H1 (cell line): Measurements from ENCODE around the gene CD244. TPM values are rescaled to one million over a fixed set of nuclear protein-coding genes. Genes with fewer than 3 reads are reported as not detected.

Experiments
- CTCF ChIA-PET: fragments of 300-600 bp; sonication (Branson Sonifier 250); formaldehyde crosslinking; loops from one replicate; lab custom pipeline; 2021; ENCODE audit not compliant: partially characterized antibody; lab: Charles Lee
- POLR2A ChIA-PET: fragments of 300-600 bp; sonication (Branson Sonifier 250); formaldehyde crosslinking; loops from one replicate; lab custom pipeline; 2021; ENCODE audit warnings: inconsistent platforms; ENCODE audit not compliant: partially characterized antibody; lab: Charles Lee
- DNase-seq, 2 experiments: peaks; one replicate each; pipeline versions ENCODE4 v3.0.0 to v3.0.0-alpha.2; 2010 to 2022; ENCODE audit warnings: low spot score in 2 of 2, low read depth in 1 of 2, mixed read lengths in 1 of 2
- FAIRE-seq: peaks from 2 replicates; lab custom pipeline; 2011; peaks lifted over from hg19 to GRCh38; lab: Jason Lieb, UNC
- H2AFZ ChIP-seq: 2 replicates; pipeline ENCODE4 v1.8.1; 2012; ENCODE audit warnings: low read length, inconsistent platforms
- H2AK5ac ChIP-seq: 2 replicates; pipeline ENCODE4 v1.6.1; 2013; ENCODE audit warnings: low read depth, low read length
- H2BK120ac ChIP-seq: replicated peaks from 2 replicates; pipeline ENCODE3; 2013; ENCODE audit warnings: low read depth, low read length, inconsistent platforms
- H2BK12ac ChIP-seq: 2 replicates; pipeline ENCODE4 v1.6.1; 2013; ENCODE audit warnings: low read depth, low read length
- H2BK15ac ChIP-seq: 2 replicates; pipeline ENCODE4 v1.6.1; 2013; ENCODE audit warnings: low read length
- H2BK20ac ChIP-seq: 2 replicates; pipeline ENCODE4 v1.6.1; 2013; ENCODE audit warnings: low read length
- H2BK5ac ChIP-seq: 2 replicates; pipeline ENCODE4 v1.6.1; 2013; ENCODE audit warnings: low read depth, low read length
- H3K14ac ChIP-seq: 2 replicates; pipeline ENCODE4 v1.6.1; 2013; ENCODE audit warnings: inconsistent platforms; ENCODE audit not compliant: insufficient read length
- H3K18ac ChIP-seq: 2 replicates; pipeline ENCODE4 v1.6.1; 2013; ENCODE audit warnings: low read length; ENCODE audit errors: extremely low read depth
- H3K23ac ChIP-seq: 2 replicates; pipeline ENCODE4 v1.6.1; 2013; ENCODE audit warnings: inconsistent platforms; ENCODE audit not compliant: insufficient read length
- H3K23me2 ChIP-seq: 2 replicates; pipeline ENCODE4 v1.6.1; 2013; ENCODE audit warnings: low read depth, low read length
- H3K27ac ChIP-seq: 2 replicates; pipeline ENCODE4 v1.6.1; 2011; ENCODE audit warnings: low read depth, low read length, inconsistent platforms
- H3K27me3 ChIP-seq, 4 experiments: replicated peaks in 1 of 4; 1 replicate in 1 of 4; 2 replicates in 3 of 4; pipeline versions ENCODE4 v1.6.1 to v1.8.1; 2011 to 2013; ENCODE audit warnings: low read length in 3 of 4, mild to moderate bottlenecking in 3 of 4, inconsistent platforms in 2 of 4, mixed read lengths in 2 of 4, moderate library complexity in 1 of 4; ENCODE audit not compliant: control insufficient read depth in 3 of 4, insufficient read depth in 3 of 4; ENCODE audit errors: extremely low read depth in 1 of 4
- H3K36me3 ChIP-seq, 4 experiments: 2 replicates each; pipeline versions ENCODE4 v1.6.1 to v1.8.1; 2011 to 2013; ENCODE audit warnings: mild to moderate bottlenecking in 4 of 4, low read length in 3 of 4, moderate library complexity in 2 of 4, control low read depth in 1 of 4, inconsistent platforms in 1 of 4; ENCODE audit not compliant: insufficient read depth in 4 of 4, control insufficient read depth in 2 of 4
- H3K4ac ChIP-seq: replicated peaks from 2 replicates; pipeline ENCODE3; 2013; ENCODE audit warnings: low read length, low read depth, mixed read lengths, inconsistent platforms; ENCODE audit not compliant: insufficient read length
- H3K4me1 ChIP-seq, 4 experiments: replicated peaks in 1 of 4; 1 replicate in 1 of 4; 2 replicates in 3 of 4; pipeline versions ENCODE4 v1.6.1 to v1.8.1; 2011 to 2013; ENCODE audit warnings: low read length in 3 of 4, inconsistent platforms in 2 of 4, mixed read lengths in 1 of 4; ENCODE audit not compliant: insufficient read depth in 4 of 4, control insufficient read depth in 3 of 4
- H3K4me2 ChIP-seq, 2 experiments: 2 replicates each; pipeline versions ENCODE4 v1.6.1 to v1.8.1; 2011 to 2013; ENCODE audit warnings: low read depth in 2 of 2, low read length in 2 of 2, control low read depth in 1 of 2, inconsistent platforms in 1 of 2, mild to moderate bottlenecking in 1 of 2; ENCODE audit not compliant: insufficient read depth in 1 of 2
- H3K4me3 ChIP-seq, 4 experiments: fragments of 200-600, 300-600 bp in 1 of 4; sonication (generic), shearing (Covaris generic), sonication (Bioruptor Twin) in 1 of 4; 2 replicates each; pipeline versions ENCODE4 v1.5.1 to v1.8.1; 2011 to 2016; ENCODE audit warnings: low read length in 4 of 4, low read depth in 3 of 4, control low read depth in 2 of 4, inconsistent platforms in 2 of 4, mild to moderate bottlenecking in 2 of 4, mixed read lengths in 1 of 4, moderate library complexity in 1 of 4; ENCODE audit not compliant: insufficient read depth in 2 of 4; ENCODE audit errors: extremely low read depth in 1 of 4
- H3K56ac ChIP-seq: replicated peaks from 2 replicates; pipeline ENCODE3; 2013; ENCODE audit warnings: low read depth, mild to moderate bottlenecking, mixed read lengths, low read length, inconsistent platforms; ENCODE audit not compliant: insufficient read length
- H3K79me1 ChIP-seq: 2 replicates; pipeline ENCODE4 v1.6.1; 2013; ENCODE audit warnings: low read depth, low read length, control low read depth
- H3K79me2 ChIP-seq, 2 experiments: 2 replicates each; pipeline versions ENCODE4 v1.6.1 to v1.8.1; 2012 to 2013; ENCODE audit warnings: low read length in 2 of 2, mild to moderate bottlenecking in 2 of 2, inconsistent platforms in 1 of 2; ENCODE audit not compliant: insufficient read depth in 2 of 2, control insufficient read depth in 1 of 2
- H3K9ac ChIP-seq, 4 experiments: replicated peaks in 1 of 4; 1 replicate in 1 of 4; 2 replicates in 3 of 4; pipeline versions ENCODE4 v1.6.1 to v1.8.1; 2011 to 2013; ENCODE audit warnings: low read depth in 3 of 4, low read length in 3 of 4, control low read depth in 2 of 4, mild to moderate bottlenecking in 2 of 4, moderate library complexity in 2 of 4, inconsistent platforms in 1 of 4; ENCODE audit errors: extremely low read depth in 1 of 4
- H3K9me3 ChIP-seq, 2 experiments: 2 replicates each; pipeline versions ENCODE4 v1.6.1 to v1.8.1; 2012 to 2013; ENCODE audit warnings: mild to moderate bottlenecking in 2 of 2, moderate library complexity in 2 of 2, control low read depth in 1 of 2, inconsistent platforms in 1 of 2, low read depth in 1 of 2, low read length in 1 of 2, mixed read lengths in 1 of 2; ENCODE audit not compliant: insufficient read depth in 2 of 2
- H4K20me1 ChIP-seq, 2 experiments: replicated peaks in 1 of 2; 2 replicates each; pipeline versions ENCODE3 to v1.8.1; 2011 to 2013; ENCODE audit warnings: inconsistent platforms in 2 of 2, low read length in 2 of 2, mild to moderate bottlenecking in 1 of 2; ENCODE audit not compliant: insufficient read depth in 2 of 2, control insufficient read depth in 1 of 2
- H4K5ac ChIP-seq: 2 replicates; pipeline ENCODE4 v1.6.1; 2013; ENCODE audit warnings: low read length, low read depth, mixed read lengths, inconsistent platforms; ENCODE audit not compliant: insufficient read length
- H4K8ac ChIP-seq: 2 replicates; pipeline ENCODE4 v1.8.0; 2013; ENCODE audit warnings: mild to moderate bottlenecking, moderate library complexity, low read length, inconsistent platforms; ENCODE audit not compliant: insufficient read depth; ENCODE audit errors: extremely low read depth
- H4K91ac ChIP-seq: replicated peaks from 2 replicates; pipeline ENCODE3; 2013; ENCODE audit warnings: low read length, mixed read lengths, inconsistent platforms; ENCODE audit not compliant: insufficient read length
- WGBS, 2 experiments: shearing (Covaris generic) in 1 of 2; methylation state at CpG; one replicate each; pipeline versions ENCODE4 v1.1.6 to v1.1.7; 2013 to 2015; ENCODE audit warnings: low lambda C conversion rate in 2 of 2, mixed read lengths in 2 of 2, inconsistent platforms in 1 of 2, low coverage in 1 of 2, missing lambda C conversion rate in 1 of 2; ENCODE audit not compliant: insufficient replicate concordance in 2 of 2, insufficient coverage in 1 of 2, insufficient read length in 1 of 2; ENCODE audit errors: extremely low coverage in 1 of 2, missing lambda C conversion rate in 1 of 2; 5-methylcytosine and 5-hydroxymethylcytosine counted together
- polyA plus RNA-seq, 7 experiments: library from polyadenylated mRNA; depleted of rRNA in 3 of 7; stranded (reverse) in 5 of 7; unstranded in 2 of 7; fragments of >200 nt in 5 of 7; fragments of 200-250 nt in 2 of 7; gene quantifications; 1 replicate in 5 of 7; 2 replicates in 1 of 7; 4 replicates in 1 of 7; pipeline versions ENCODE4 v1.2.1 to v1.2.3, GENCODE V29; 2011 to 2013; ENCODE audit warnings: missing spikeins in 2 of 7, mixed read lengths in 2 of 7
- total RNA-seq: library from RNA; stranded (reverse); fragmentation: NEBNext Ultra II Directional; extraction: Animal tissue kit (Norgen Biotek cat#: 25700); gene quantifications from 2 replicates; pipeline ENCODE4 v1.2.1, GENCODE V29; 2021
- TF ChIP-seq, protein P1 (sequence below): IDR thresholded peaks from 2 replicates; pipeline ENCODE4 v1.6.1; 2012; ENCODE audit warnings: inconsistent platforms

The CD244 gene
- total and polyA plus RNA-seq, 2 of the 8 experiments (the other 6 are each of a cell fraction or from before 2014, with no cell fraction given) = not detected

GRCh38 chr1:160904783-160905616 is 42.3 kb upstream of the CD244 start:
- CTCF ChIA-PET = interaction anchor here (0.8 to 2.3 kb wide), 12 partner anchors 15 to 192 kb away, joined by 3 to 7 read pairs (median 3); partner anchors contain the start of genes ITLN1 and ITLN2

More at GRCh38 chr1:160904783-160905616, 42.3 kb upstream of the CD244 start:
- no peak for DNase-seq
- Histone ChIP-seq H3K4ac (no peak overlapping the region), H2BK5ac (no peak overlapping the region), H2BK120ac (no peak overlapping the region), H3K4me2 (no peak overlapping the region), H4K20me1 (no peaks in the 10 kb centered on the region), H3K56ac (no peak overlapping the region), H2AK5ac (no peak overlapping the region), H3K79me2 (no peaks in the 10 kb centered on the region), H3K9ac (no peak overlapping the region), H3K23ac (no peak overlapping the region), H3K36me3 (no peaks in the 10 kb centered on the region), H4K8ac (no peak overlapping the region), H2BK15ac (no peak overlapping the region), H2BK12ac (no peak overlapping the region), H3K27ac (no peak overlapping the region), H3K14ac (no peak overlapping the region), H3K4me3 (no peak overlapping the region), H3K18ac (no peak overlapping the region), H3K79me1 (no peaks in the 10 kb centered on the region), H4K5ac (no peak overlapping the region), H3K4me1 (no peaks in the 10 kb centered on the region), H2AFZ (no peak overlapping the region), H3K27me3 (no peaks in the 10 kb centered on the region), H3K23me2 (no peaks in the 10 kb centered on the region), H4K91ac (no peak overlapping the region), H2BK20ac (no peak overlapping the region), H3K9me3 (no peaks in the 10 kb centered on the region)
- TF ChIP-seq, protein P1, sequence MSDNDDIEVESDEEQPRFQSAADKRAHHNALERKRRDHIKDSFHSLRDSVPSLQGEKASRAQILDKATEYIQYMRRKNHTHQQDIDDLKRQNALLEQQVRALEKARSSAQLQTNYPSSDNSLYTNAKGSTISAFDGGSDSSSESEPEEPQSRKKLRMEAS = no peak
- POLR2A ChIA-PET = no interaction called here
- no peak for FAIRE-seq
- WGBS, 2 experiments = 92% methylated on average over 8 of the region's 8 CpGs; no CpG with 5 or more reads in 1 of the 2 experiments
